Brain microvascular endothelial cell (primary cell): Measurements from ENCODE around the gene ABCC3.

ENCODE experiments used
- DNase-seq: peaks from one replicate; pipeline ENCODE4 v3.0.0-alpha.2; 2020
- H3K27ac ChIP-seq: fragments of 250-450 bp; sonication (Bioruptor Pico); 2 replicates; pipeline ENCODE4 v1.5.1; 2020; ENCODE audit warnings: mild to moderate bottlenecking, moderate library complexity
- H3K27me3 ChIP-seq: fragments of 250-450 bp; sonication (Bioruptor Pico); replicated peaks from 2 replicates; pipeline ENCODE4 v1.5.1; 2020; ENCODE audit warnings: mild to moderate bottlenecking
- H3K36me3 ChIP-seq: fragments of 250-450 bp; sonication (Bioruptor Pico); replicated peaks from 2 replicates; pipeline ENCODE4 v1.5.1; 2020; ENCODE audit warnings: mild to moderate bottlenecking
- H3K4me3 ChIP-seq: 2 replicates; pipeline ENCODE4 v1.5.1; 2011; ENCODE audit warnings: low read depth, mild to moderate bottlenecking, control low read depth, low read length, moderate library complexity
- in situ Hi-C: cut with HindIII; loops from 2 replicates; pipeline ENCODE4 v1.10.0; 2017; ENCODE audit warnings: low sequenced_read_pairs, low pct_ligation_motif_present
- TF ChIP-seq, protein P1 (sequence below): IDR thresholded peaks from 2 replicates; pipeline ENCODE4 v1.5.1; 2011; ENCODE audit warnings: low read depth, mild to moderate bottlenecking, moderate library complexity, low read length, control low read depth, inconsistent platforms; ENCODE audit errors: missing control alignments

ABCC3 gene

DNA sequence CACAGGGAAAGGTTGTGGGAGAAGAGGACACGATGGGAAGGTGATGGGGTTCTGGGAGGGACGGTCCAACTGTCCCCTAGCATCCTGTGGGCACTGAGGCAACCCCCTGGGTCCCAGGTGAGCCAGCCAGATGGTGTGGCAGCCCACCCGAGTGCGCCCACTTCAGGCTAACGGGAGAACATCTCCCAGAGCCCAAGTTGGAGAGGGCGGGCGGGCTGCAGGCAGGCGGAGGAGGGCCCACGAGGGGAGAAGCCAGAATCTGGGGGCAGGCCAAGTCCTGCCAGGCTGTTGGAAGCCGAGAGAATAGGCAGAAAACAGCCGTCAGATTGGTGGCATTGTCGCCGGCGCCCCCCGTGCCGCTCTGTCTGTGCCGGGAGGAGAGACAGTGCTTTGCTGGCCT is 13.8 kb upstream of the ABCC3 start:
- Histone ChIP-seq H3K4me3 (no peak overlapping the region), H3K36me3 (no peaks in the 10 kb centered on the region), H3K27ac (no peak overlapping the region), H3K27me3 (no peaks in the 10 kb centered on the region)
- in situ Hi-C loops: no loop called here
- TF ChIP-seq, protein P1, sequence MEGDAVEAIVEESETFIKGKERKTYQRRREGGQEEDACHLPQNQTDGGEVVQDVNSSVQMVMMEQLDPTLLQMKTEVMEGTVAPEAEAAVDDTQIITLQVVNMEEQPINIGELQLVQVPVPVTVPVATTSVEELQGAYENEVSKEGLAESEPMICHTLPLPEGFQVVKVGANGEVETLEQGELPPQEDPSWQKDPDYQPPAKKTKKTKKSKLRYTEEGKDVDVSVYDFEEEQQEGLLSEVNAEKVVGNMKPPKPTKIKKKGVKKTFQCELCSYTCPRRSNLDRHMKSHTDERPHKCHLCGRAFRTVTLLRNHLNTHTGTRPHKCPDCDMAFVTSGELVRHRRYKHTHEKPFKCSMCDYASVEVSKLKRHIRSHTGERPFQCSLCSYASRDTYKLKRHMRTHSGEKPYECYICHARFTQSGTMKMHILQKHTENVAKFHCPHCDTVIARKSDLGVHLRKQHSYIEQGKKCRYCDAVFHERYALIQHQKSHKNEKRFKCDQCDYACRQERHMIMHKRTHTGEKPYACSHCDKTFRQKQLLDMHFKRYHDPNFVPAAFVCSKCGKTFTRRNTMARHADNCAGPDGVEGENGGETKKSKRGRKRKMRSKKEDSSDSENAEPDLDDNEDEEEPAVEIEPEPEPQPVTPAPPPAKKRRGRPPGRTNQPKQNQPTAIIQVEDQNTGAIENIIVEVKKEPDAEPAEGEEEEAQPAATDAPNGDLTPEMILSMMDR: peak; percentile 47
- no peak for DNase-seq

DNA sequence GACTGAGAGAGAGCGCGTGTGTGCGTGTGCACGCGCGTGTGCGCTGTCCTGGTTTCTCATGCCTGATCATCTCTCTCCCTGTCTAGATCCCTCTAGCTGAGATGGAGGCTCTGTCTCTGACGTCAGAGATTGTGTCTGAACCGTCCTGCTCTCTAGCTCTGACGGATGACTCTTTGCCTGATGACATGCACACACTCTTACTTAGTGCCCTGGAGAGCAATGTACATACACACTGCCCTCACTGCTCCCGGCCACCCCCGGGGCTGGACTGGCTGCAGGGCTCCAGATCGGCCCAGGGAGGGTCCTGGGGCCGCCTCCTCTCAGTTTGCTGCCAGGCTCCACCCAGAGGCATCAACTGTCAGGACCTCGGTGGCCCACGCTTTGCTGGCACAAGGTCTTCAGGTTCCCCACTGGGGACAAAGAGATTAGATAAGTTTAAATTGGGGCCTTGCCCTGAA is 13.1 kb upstream of the ABCC3 start:
- TF ChIP-seq, protein P1: no peak
- DNase-seq: no peak
- Histone ChIP-seq H3K27ac (no peak overlapping the region), H3K36me3 (no peaks in the 10 kb centered on the region), H3K27me3 (no peaks in the 10 kb centered on the region), H3K4me3 (no peak overlapping the region)
- in situ Hi-C loops: no loop called here

DNA sequence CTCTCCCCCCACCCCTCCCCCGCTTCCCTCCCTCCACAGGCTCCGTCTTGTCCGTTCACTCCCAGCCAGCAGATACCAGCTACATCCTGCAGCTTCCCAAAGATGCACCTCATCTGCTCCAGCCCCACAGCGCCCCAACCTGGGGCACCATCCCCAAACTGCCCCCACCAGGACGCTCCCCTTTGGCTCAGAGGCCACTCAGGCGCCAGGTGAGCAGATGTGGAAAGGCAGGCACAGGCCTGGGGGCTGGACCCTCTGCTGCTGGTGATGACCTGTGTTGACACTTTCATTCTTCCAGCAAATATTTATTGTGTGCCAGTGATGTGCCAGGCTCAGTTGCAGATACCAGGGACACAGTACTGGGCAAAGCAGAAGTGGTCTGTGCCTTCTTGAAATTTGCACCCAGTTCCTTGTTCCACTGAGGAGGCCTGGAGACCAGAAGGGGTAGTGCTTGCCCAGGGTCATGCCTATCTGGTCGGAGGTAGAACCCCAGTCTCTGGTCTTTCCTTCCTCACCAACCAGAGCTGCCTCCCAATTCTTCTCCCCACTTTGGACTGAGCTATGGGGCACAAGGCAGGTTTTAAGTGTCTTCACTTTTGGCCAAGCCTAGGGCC is 10.3 kb upstream of the ABCC3 start:
- DNase-seq: no peak
- in situ Hi-C loops: no loop called here
- TF ChIP-seq, protein P1: no peak
- Histone ChIP-seq H3K27me3 (peaks cover 12% of the 10 kb centered on the region), H3K4me3 (no peak overlapping the region), H3K36me3 (no peaks in the 10 kb centered on the region), H3K27ac (no peak overlapping the region)

DNA sequence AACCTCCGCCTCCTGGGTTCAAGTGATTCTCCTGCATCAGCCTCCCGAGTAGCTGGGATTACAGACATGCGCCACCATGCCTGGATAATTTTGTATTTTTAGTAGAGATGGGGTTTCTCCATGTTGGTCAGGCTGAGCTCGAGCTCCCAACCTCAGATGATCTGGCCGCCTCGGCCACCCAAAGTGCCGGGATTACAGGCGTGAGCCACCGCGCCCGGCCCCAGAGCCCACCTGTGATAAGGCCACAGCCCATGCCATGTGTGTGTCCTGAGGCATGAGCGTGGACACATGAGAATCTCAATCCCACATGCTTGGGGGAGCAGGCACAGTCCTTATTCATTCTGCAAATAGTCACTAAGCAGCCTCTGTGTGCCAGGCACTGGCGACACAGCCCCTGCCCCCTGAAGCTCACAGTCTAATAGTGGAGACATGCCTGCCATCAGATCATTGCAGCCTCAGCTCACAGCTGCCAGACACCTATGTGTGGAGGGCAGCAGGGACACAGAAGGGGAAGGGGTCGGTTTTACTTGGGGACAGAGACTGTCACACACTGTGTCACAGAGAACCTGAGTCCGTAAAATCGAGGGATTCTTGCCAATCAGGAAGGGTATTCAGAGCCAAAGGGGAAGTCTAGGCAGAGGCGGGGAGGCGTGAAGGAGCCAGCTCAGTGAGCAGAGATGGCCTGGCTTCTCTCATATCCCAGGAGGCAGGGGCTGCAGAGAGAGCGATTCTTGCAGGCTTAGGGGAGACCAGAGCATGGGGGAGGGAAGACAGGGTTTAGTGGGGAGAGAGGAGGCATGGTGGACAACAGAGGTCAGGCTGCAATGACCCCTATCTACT is 9.4 kb upstream of the ABCC3 start:
- no peaks in the 10 kb centered on the region for H3K36me3 ChIP-seq
- TF ChIP-seq, protein P1: no peak
- H3K27ac ChIP-seq: no peak overlapping the region
- H3K4me3 ChIP-seq: no peak overlapping the region
- in situ Hi-C loops: no loop called here
- peaks cover 12% of the 10 kb centered on the region for H3K27me3 ChIP-seq
- no peak for DNase-seq

DNA sequence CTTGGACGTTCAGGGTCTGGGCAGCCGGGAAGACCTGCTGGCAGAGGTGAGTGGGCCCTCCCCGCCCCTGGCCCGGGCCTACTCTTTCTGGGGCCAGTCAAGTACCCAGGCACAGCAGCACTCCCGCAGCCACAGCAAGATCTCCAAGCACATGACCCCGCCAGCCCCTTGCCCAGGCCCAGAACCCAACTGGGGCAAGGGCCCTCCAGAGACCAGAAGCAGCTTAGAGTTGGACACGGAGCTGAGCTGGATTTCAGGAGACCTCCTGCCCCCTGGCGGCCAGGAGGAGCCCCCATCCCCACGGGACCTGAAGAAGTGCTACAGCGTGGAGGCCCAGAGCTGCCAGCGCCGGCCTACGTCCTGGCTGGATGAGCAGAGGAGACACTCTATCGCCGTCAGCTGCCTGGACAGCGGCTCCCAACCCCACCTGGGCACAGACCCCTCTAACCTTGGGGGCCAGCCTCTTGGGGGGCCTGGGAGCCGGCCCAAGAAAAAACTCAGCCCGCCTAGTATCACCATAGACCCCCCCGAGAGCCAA is 8.6 kb upstream of the ABCC3 start:
- DNase-seq: peak; percentile 51
- peaks cover 12% of the 10 kb centered on the region for H3K27me3 ChIP-seq
- no peaks in the 10 kb centered on the region for H3K36me3 ChIP-seq
- TF ChIP-seq, protein P1: peak; percentile 89
- in situ Hi-C loops: no loop called here
- H3K4me3 ChIP-seq: no peak overlapping the region
- H3K27ac ChIP-seq: no peak overlapping the region
